Stomach (tissue), 9 donors: ENCODE data around the gene DOLK. TPM values are rescaled to one million over a fixed set of nuclear protein-coding genes. Genes with fewer than 3 reads are reported as not detected.
"Not testable (repeated sequence)": the region's sequence is repeated elsewhere in the genome, so short reads cannot be mapped to it uniquely, and the experiment has no call there.

Experiments
- DNase-seq, 2 donors: peaks; one replicate each; pipeline versions ENCODE4 v3.0.0 to v3.0.0-alpha.2; 2013 to 2019
- H3K27ac ChIP-seq, 5 donors: fragments of 200-600 bp in 4 of 5; sonication (generic) in 4 of 5; one replicate each; pipeline ENCODE4 v1.5.1; 2013 to 2019; ENCODE audit warnings: mild to moderate bottlenecking in 1 of 5, moderate library complexity in 1 of 5
- H3K27me3 ChIP-seq, 3 donors: fragments of 200-600 bp; sonication (generic); one replicate each; pipeline ENCODE4 v1.5.1; 2017 to 2019; ENCODE audit warnings: mixed run types in 1 of 3
- H3K36me3 ChIP-seq, 4 donors: fragments of 200-600 bp; sonication (generic); 1 replicate in 3 of 4; 2 replicates in 1 of 4; pipeline ENCODE4 v1.5.1; 2016 to 2019
- H3K4me1 ChIP-seq, 4 donors: fragments of 200-600 bp; sonication (generic); one replicate each; pipeline ENCODE4 v1.5.1; 2016 to 2019
- H3K4me3 ChIP-seq, 4 donors: fragments of 200-600 bp; sonication (generic) in 3 of 4; one replicate each; pipeline ENCODE4 v1.5.1; 2016 to 2019; ENCODE audit warnings: mild to moderate bottlenecking in 1 of 4
- H3K9me3 ChIP-seq, 4 donors: fragments of 200-600 bp; sonication (generic); one replicate each; pipeline ENCODE4 v1.5.1; 2016 to 2019
- EP300 ChIP-seq: sonication (generic); formaldehyde crosslinking; IDR thresholded peaks from one replicate; pipeline ENCODE4 v1.6.1; 2017; ENCODE audit warnings: antibody characterized with exemption
- POLR2A ChIP-seq, 4 donors: fragments of 450-650 bp; IDR thresholded peaks; one replicate each; pipeline ENCODE4 v1.6.1; 2016; ENCODE audit warnings: antibody characterized with exemption in 4 of 4, control low read depth in 2 of 4, mild to moderate bottlenecking in 1 of 4, moderate library complexity in 1 of 4
- POLR2AphosphoS5 ChIP-seq, 3 donors: sonication (generic); formaldehyde crosslinking; IDR thresholded peaks; one replicate each; pipeline ENCODE4 v1.6.1; 2016; ENCODE audit warnings: antibody characterized with exemption in 3 of 3
- WGBS, 5 donors: extraction: QIAGEN DNeasy Blood & Tissue Kit in 3 of 5; methylation state at CpG; one replicate each; pipeline versions ENCODE4 v1.1.5 to v1.1.7; 2013 to 2018; 5-methylcytosine and 5-hydroxymethylcytosine counted together
- intact Hi-C: fragments of 100-400 bp; cut with DNase I; formaldehyde crosslinking; loops from one replicate; pipeline ENCODE4 v1.15.1; 2023; ENCODE audit warnings: low total_unique reads
- polyA plus RNA-seq, 3 donors: library from polyadenylated mRNA; stranded (reverse); fragments of 200-250 nt; gene quantifications; one replicate each; pipeline ENCODE4 v1.2.3, GENCODE V29; 2013
- total RNA-seq, 5 donors: library from RNA; depleted of rRNA; stranded (reverse); fragments of >200 nt; gene quantifications; one replicate each; pipeline versions ENCODE4 v1.1.0 to v1.2.3, GENCODE V29; 2014 to 2016
- TF ChIP-seq, protein P1 (sequence below), 7 experiments: fragments of 450-650 bp in 4 of 7; fragments of 200-600 bp in 3 of 7; sonication (generic) in 3 of 7; IDR thresholded peaks; one replicate each; pipeline ENCODE4 v1.5.1; 2016 to 2019; ENCODE audit warnings: antibody characterized with exemption in 7 of 7, control low read depth in 2 of 7, mild to moderate bottlenecking in 1 of 7
- donor health status: healthy with polysubstance abuse.
- donor health status: Bipolar disorder and iron deficiency.
- donor health status: healthy.

Gene DOLK
- total and polyA plus RNA-seq, 8 donors = 0.58 to 17.1 (median 7.2) TPM

DNA sequence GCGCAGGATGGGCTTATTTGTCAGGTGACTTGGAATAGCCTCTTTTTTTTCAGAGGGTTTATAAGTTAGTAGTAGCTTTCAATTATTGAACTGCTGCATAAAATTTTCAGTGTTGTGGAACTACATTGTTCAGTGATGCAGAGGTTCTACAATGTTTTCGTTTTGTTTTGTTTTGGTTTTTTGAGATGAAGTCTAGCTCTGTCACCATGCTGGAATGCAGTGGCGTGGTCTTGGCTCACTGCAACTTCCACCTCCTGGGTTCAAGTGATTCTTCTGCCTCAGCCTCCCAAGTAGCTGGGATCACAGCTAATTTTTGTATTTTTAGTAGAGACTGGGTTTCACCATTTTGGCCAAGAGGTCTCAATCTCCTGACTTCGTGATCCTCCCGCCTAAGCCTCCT, 22.1 kb upstream of the DOLK start:
- TF ChIP-seq, protein P1, sequence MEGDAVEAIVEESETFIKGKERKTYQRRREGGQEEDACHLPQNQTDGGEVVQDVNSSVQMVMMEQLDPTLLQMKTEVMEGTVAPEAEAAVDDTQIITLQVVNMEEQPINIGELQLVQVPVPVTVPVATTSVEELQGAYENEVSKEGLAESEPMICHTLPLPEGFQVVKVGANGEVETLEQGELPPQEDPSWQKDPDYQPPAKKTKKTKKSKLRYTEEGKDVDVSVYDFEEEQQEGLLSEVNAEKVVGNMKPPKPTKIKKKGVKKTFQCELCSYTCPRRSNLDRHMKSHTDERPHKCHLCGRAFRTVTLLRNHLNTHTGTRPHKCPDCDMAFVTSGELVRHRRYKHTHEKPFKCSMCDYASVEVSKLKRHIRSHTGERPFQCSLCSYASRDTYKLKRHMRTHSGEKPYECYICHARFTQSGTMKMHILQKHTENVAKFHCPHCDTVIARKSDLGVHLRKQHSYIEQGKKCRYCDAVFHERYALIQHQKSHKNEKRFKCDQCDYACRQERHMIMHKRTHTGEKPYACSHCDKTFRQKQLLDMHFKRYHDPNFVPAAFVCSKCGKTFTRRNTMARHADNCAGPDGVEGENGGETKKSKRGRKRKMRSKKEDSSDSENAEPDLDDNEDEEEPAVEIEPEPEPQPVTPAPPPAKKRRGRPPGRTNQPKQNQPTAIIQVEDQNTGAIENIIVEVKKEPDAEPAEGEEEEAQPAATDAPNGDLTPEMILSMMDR (IDR thresholded peaks at IDR 0.05) = no peak
- TF ChIP-seq POLR2A (IDR thresholded peaks at IDR 0.05) (no peak), POLR2AphosphoS5 (IDR thresholded peaks at IDR 0.05) (no peak), EP300 (no peak)
- no peaks in the 10 kb centered on the region for H3K4me1 ChIP-seq
- DNase-seq = peak in 1 of 2 donors; percentile 7
- no peak overlapping the region for H3K27ac ChIP-seq
- no peaks in the 10 kb centered on the region for H3K9me3 ChIP-seq
- peaks cover 47 to 96% (median 86%) of the 10 kb centered on the region in 4 donors for H3K36me3 ChIP-seq
- WGBS, 5 donors = 92 to 99% (median 95%) methylated on average over 5 of the region's 5 CpGs
- H3K27me3 ChIP-seq = no peaks in the 10 kb centered on the region
- intact Hi-C loops = loop anchor here (10.0 kb wide), 1 partner anchor 355 kb away; no protein-coding TSS in a partner anchor
- H3K4me3 ChIP-seq = no peak overlapping the region

DNA sequence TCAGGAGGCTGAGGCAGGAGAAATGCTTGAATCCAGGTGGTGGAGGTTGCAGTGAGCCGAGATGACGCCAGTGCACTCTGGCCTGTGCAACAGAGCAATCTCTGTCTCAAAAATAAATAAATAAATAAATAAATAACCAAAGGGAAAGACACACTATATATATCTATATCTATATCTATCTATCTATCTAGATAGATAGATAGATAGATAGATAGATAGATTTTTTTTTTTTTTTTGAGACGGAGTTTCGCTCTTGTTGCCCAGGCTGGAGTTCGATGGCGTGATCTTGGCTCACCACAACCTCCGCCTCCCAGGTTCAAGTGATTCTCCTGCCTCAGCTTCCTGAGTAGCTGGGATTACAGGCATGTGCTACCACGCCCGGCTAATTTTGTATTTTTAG, 14.0 kb upstream of the DOLK start:
- not testable (repeated sequence) for H3K27ac ChIP-seq, H3K4me1 ChIP-seq, H3K9me3 ChIP-seq, H3K27me3 ChIP-seq, H3K4me3 ChIP-seq
- 93 to 98% (median 97%) methylated on average over 9 of the region's 9 CpGs for WGBS, 5 donors
- peaks cover 34 to 98% (median 91%) of the 10 kb centered on the region in 4 donors for H3K36me3 ChIP-seq
- peak in 1 of 2 donors; percentile 9 for DNase-seq
- intact Hi-C loops = loop anchor here (10.0 kb wide), 1 partner anchor 347 kb away; no protein-coding TSS in a partner anchor

DNA sequence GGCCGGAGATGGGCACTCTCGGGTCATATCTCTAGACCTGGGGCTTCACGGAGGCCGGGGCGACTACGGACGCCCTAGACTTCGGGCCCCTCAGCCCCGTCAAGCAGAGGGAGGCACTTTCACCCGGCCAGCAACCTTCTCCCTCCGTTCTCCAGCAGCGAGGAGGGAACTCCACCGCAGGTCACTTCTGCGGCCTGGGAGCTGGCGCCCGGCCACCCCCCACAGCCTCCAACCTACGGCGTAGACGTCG, 201 bp downstream of the DOLK start:
- peaks cover 4 to 61% (median 42%) of the 10 kb centered on the region in 4 donors for H3K36me3 ChIP-seq
- H3K27me3 ChIP-seq = no peaks in the 10 kb centered on the region
- no peaks in the 10 kb centered on the region for H3K9me3 ChIP-seq
- peak overlapping the region; percentile 66 to 97 (median 84) for H3K4me3 ChIP-seq
- peak overlapping the region; percentile 81 to 96 (median 93) for H3K27ac ChIP-seq
- DNase-seq = no peak
- intact Hi-C loops = no loop called here
- 0 to 3% (median 1%) methylated on average over 7 to 20 of the region's 20 CpGs for WGBS, 5 donors
- TF ChIP-seq POLR2A (IDR thresholded peaks at IDR 0.05) (no peak), POLR2AphosphoS5 (IDR thresholded peaks at IDR 0.05) (no peak), EP300 (no peak)
- TF ChIP-seq, protein P1 (IDR thresholded peaks at IDR 0.05) = no peak
- H3K4me1 ChIP-seq = peaks cover 9 to 47% (median 33%) of the 10 kb centered on the region in 4 donors

DNA sequence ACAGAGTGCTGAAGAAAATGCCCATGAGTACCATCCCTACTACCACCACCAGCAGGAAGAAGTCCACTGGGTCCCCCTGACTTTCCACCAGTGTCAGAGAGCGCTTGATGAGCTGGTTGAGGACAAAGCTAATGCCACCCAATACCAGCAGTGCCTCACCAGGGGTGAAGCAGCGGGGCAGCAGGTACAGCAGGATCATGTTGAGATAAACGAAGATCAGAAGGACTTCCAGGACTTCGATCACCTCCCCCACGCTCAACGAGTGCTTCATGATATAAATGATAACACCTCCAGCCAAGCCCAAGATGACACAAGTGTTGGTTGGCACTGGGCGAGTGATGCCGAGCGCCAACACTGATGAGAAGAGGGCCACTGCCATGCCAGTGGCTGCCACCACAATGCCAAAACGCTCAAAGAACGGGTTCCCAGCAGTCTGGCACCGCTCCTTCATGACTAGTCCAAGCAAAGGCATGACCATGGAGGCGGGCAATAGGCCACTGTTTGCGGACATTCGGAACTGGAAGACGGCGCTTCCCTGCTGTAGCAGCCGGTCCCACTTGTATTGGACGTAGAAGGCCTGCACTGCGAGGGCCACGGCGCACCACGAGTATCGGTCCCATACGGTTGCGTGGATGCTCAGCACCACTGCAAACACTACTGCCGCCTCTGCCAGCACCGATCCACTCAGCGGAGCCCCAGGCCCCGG, 679 bp downstream of the DOLK start:
- Histone ChIP-seq H3K9me3 (no peaks in the 10 kb centered on the region), H3K4me1 (peaks cover 9 to 47% (median 34%) of the 10 kb centered on the region in 4 donors), H3K36me3 (peaks cover 4 to 61% (median 39%) of the 10 kb centered on the region in 4 donors), H3K27ac (peak overlapping the region; percentile 81 to 96 (median 93)), H3K4me3 (peak overlapping the region; percentile 66 to 97 (median 84)), H3K27me3 (no peaks in the 10 kb centered on the region)
- no peak for TF ChIP-seq EP300
- no peak for TF ChIP-seq POLR2A (IDR thresholded peaks at IDR 0.05)
- TF ChIP-seq, protein P1 (IDR thresholded peaks at IDR 0.05) = no peak
- no peak for TF ChIP-seq POLR2AphosphoS5 (IDR thresholded peaks at IDR 0.05)
- WGBS, 5 donors = 20 to 55% (median 26%) methylated on average over 15 to 30 of the region's 30 CpGs
- peak in 1 of 2 donors; percentile 33 for DNase-seq
- intact Hi-C loops = no loop called here
